K562 (cell line): ENCODE measurements around the gene UFC1. TPM values are rescaled to one million over a fixed set of nuclear protein-coding genes. Genes with fewer than 3 reads are reported as not detected.

Experiments used
- CCAR2 ChIP-seq: fragments of 200-400 bp; formaldehyde crosslinking; IDR thresholded peaks from 2 replicates; pipeline ENCODE4 v1.6.1; 2017; ENCODE audit warnings: mild to moderate bottlenecking, low read depth, low read length
- COPS2 ChIP-seq: fragments of 450-650 bp; conservative IDR thresholded peaks from 2 replicates; pipeline ENCODE4 v1.6.1; 2016; ENCODE audit warnings: mild to moderate bottlenecking, moderate library complexity
- FIP1L1 ChIP-seq: fragments of 200-400 bp; formaldehyde crosslinking; IDR thresholded peaks from 2 replicates; pipeline ENCODE4 v1.6.1; 2018; ENCODE audit warnings: mild to moderate bottlenecking, low read depth, low read length; ENCODE audit not compliant: poor library complexity, severe bottlenecking
- FOXK2 ChIP-seq, 2 experiments: fragments of 450-650 bp; IDR thresholded peaks in 1 of 2; conservative IDR thresholded peaks in 1 of 2; 2 replicates each; pipeline ENCODE4 v1.6.1; 2016; ENCODE audit warnings: low read depth in 2 of 2, mild to moderate bottlenecking in 1 of 2
- LARP7 ChIP-seq: fragments of 450-650 bp; IDR thresholded peaks from 2 replicates; pipeline ENCODE4 v1.6.1; 2016
- MBD2 ChIP-seq: sonication (generic); IDR thresholded peaks from 2 replicates; pipeline ENCODE4 v1.6.1; 2016; ENCODE audit warnings: low read depth, borderline replicate concordance
- MTA1 ChIP-seq: fragments of 450-650 bp; IDR thresholded peaks from 2 replicates; pipeline ENCODE4 v1.6.1; 2017; ENCODE audit warnings: borderline replicate concordance
- NONO ChIP-seq, 2 experiments: fragments of 200-400 bp in 1 of 2; fragments of 450-650 bp in 1 of 2; formaldehyde crosslinking in 1 of 2; IDR thresholded peaks; 2 replicates each; pipeline ENCODE4 v1.6.1; 2017; ENCODE audit warnings: low read depth in 2 of 2, mild to moderate bottlenecking in 2 of 2, moderate library complexity in 2 of 2, low read length in 1 of 2
- POLR2G ChIP-seq: fragments of 200-400 bp; formaldehyde crosslinking; IDR thresholded peaks from 2 replicates; pipeline ENCODE4 v1.6.1; 2017; ENCODE audit warnings: low read depth, mild to moderate bottlenecking, antibody characterized with exemption, low read length, moderate library complexity
- PPARD ChIP-seq: fragments of 250-450 bp; sonication (Bioruptor Pico); IDR thresholded peaks from 2 replicates; pipeline ENCODE4 v1.8.0; 2022; ENCODE audit warnings: inconsistent platforms, mild to moderate bottlenecking, moderate library complexity
- RBFOX2 ChIP-seq: fragments of 200-400 bp; formaldehyde crosslinking; IDR thresholded peaks from 2 replicates; pipeline ENCODE4 v1.6.1; 2017; ENCODE audit warnings: low read depth, mild to moderate bottlenecking, low read length, moderate library complexity
- RBM39 ChIP-seq: fragments of 200-400 bp; formaldehyde crosslinking; optimal IDR thresholded peaks from 2 replicates; pipeline ENCODE3; 2018; ENCODE audit warnings: low read depth, low read length
- STAG1 ChIP-seq: sonication (generic); formaldehyde crosslinking; IDR thresholded peaks from 2 replicates; pipeline ENCODE4 v1.5.0; 2020; ENCODE audit warnings: missing genetic modification reagents, borderline replicate concordance
- ZNF696 ChIP-seq: fragments of 250-450 bp; sonication (Bioruptor Pico); conservative IDR thresholded peaks from 2 replicates; pipeline ENCODE4 v1.4.0; 2020; ENCODE audit warnings: mild to moderate bottlenecking, moderate library complexity
- ZNF717 ChIP-seq: fragments of 250-450 bp; sonication (Bioruptor Pico); IDR thresholded peaks from 2 replicates; pipeline ENCODE4 v1.5.0; 2021
- polyA plus RNA-seq, 8 experiments: library from polyadenylated mRNA; depleted of rRNA in 4 of 8; stranded (reverse) in 5 of 8; unstranded in 3 of 8; fragments of >200 nt; fragmentation: Nextera tagmentation in 2 of 8; fragmentation: Illumina TruSeq in 1 of 8; extraction: Ambion mirVana in 2 of 8; extraction: Trizol in 1 of 8; gene quantifications; 2 replicates each; pipeline versions ENCODE4 v1.2.1 to v1.2.3, GENCODE V29; 2011 to 2014; ENCODE audit warnings: inconsistent platforms in 1 of 8, missing spikeins in 1 of 8
- total RNA-seq, 7 experiments: library from RNA; depleted of rRNA in 6 of 7; stranded (reverse); fragments of >200 nt in 6 of 7; fragmentation: Illumina TruSeq in 2 of 7; extraction: Trizol in 2 of 7; gene quantifications; 2 replicates each; pipeline versions ENCODE4 v1.2.1 to v1.2.3, GENCODE V29; 2011 to 2021; ENCODE audit warnings: low replicate concordance in 1 of 7
- TF ChIP-seq, protein P1 (sequence below), 3 experiments: IDR thresholded peaks in 2 of 3; conservative IDR thresholded peaks in 1 of 3; 2 replicates each; pipeline ENCODE4 v1.5.1; 2011 to 2012; ENCODE audit warnings: low read length in 3 of 3, mild to moderate bottlenecking in 3 of 3, control low read depth in 2 of 3, improper control_type of control experiment in 1 of 3, inconsistent platforms in 1 of 3, low read depth in 1 of 3, mixed read lengths in 1 of 3, moderate library complexity in 1 of 3; ENCODE audit not compliant: insufficient read depth in 2 of 3
- TF ChIP-seq, protein P2 (sequence below): fragments of 450-650 bp; IDR thresholded peaks from 2 replicates; pipeline ENCODE4 v1.6.1; 2017; ENCODE audit warnings: antibody characterized with exemption, mild to moderate bottlenecking
- TF ChIP-seq, protein P3 (sequence below): fragments of 250-450 bp; sonication (Bioruptor Pico); IDR thresholded peaks from 2 replicates; pipeline ENCODE4 v1.8.0; 2021; ENCODE audit warnings: borderline replicate concordance, mild to moderate bottlenecking, moderate library complexity; ENCODE audit not compliant: poor library complexity, severe bottlenecking

The UFC1 gene
- total and polyA plus RNA-seq, 9 of the 15 experiments (the other 6 are each of a cell fraction or from before 2014, with no cell fraction given) = 92.8 to 220 (median 161) TPM

DNA sequence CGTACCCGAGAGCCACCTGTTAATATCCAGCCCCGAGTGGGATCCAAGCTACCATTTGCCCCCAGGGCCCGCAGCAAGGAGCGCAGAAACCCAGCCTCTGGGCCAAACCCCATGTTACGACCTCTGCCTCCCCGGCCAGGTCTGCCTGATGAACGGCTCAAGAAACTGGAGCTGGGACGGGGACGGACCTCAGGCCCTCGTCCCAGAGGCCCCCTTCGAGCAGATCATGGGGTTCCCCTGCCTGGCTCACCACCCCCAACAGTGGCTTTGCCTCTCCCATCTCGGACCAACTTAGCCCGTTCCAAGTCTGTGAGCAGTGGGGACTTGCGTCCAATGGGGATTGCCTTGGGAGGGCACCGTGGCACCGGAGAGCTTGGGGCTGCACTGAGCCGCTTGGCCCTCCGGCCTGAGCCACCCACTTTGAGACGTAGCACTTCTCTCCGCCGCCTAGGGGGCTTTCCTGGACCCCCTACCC is 6.9 kb downstream of the UFC1 start (continued):
- no peak for TF ChIP-seq LARP7
- TF ChIP-seq, protein P1, sequence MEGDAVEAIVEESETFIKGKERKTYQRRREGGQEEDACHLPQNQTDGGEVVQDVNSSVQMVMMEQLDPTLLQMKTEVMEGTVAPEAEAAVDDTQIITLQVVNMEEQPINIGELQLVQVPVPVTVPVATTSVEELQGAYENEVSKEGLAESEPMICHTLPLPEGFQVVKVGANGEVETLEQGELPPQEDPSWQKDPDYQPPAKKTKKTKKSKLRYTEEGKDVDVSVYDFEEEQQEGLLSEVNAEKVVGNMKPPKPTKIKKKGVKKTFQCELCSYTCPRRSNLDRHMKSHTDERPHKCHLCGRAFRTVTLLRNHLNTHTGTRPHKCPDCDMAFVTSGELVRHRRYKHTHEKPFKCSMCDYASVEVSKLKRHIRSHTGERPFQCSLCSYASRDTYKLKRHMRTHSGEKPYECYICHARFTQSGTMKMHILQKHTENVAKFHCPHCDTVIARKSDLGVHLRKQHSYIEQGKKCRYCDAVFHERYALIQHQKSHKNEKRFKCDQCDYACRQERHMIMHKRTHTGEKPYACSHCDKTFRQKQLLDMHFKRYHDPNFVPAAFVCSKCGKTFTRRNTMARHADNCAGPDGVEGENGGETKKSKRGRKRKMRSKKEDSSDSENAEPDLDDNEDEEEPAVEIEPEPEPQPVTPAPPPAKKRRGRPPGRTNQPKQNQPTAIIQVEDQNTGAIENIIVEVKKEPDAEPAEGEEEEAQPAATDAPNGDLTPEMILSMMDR (IDR thresholded peaks at IDR 0.05 in 2 of 3, conservative IDR thresholded peaks at IDR 0.05 in 1 of 3; ENCODE audit: insufficient read depth in 2 of 3, low read depth in 1 of 3, low read length in 3 of 3) = no peak
- peak; percentile 48; the same call in 1 of the 2 replicates for TF ChIP-seq RBFOX2
- TF ChIP-seq NONO (IDR thresholded peaks at IDR 0.05; ENCODE audit: low read depth in 2 of 2, low read length in 1 of 2) = peak in 1 of 2 experiments; percentile 92; a peak in 2 of 4 replicates
- TF ChIP-seq COPS2 = no peak
- peak; percentile 47; the same call in 1 of the 2 replicates for TF ChIP-seq POLR2G
- TF ChIP-seq ZNF696 (CRISPR knock-in tag) = no peak
- no peak for TF ChIP-seq CCAR2
- TF ChIP-seq MTA1 = no peak
- TF ChIP-seq MBD2 = no peak
- TF ChIP-seq ZNF717 (CRISPR knock-in tag) = no peak
- no peak for TF ChIP-seq FIP1L1
- TF ChIP-seq, protein P2, sequence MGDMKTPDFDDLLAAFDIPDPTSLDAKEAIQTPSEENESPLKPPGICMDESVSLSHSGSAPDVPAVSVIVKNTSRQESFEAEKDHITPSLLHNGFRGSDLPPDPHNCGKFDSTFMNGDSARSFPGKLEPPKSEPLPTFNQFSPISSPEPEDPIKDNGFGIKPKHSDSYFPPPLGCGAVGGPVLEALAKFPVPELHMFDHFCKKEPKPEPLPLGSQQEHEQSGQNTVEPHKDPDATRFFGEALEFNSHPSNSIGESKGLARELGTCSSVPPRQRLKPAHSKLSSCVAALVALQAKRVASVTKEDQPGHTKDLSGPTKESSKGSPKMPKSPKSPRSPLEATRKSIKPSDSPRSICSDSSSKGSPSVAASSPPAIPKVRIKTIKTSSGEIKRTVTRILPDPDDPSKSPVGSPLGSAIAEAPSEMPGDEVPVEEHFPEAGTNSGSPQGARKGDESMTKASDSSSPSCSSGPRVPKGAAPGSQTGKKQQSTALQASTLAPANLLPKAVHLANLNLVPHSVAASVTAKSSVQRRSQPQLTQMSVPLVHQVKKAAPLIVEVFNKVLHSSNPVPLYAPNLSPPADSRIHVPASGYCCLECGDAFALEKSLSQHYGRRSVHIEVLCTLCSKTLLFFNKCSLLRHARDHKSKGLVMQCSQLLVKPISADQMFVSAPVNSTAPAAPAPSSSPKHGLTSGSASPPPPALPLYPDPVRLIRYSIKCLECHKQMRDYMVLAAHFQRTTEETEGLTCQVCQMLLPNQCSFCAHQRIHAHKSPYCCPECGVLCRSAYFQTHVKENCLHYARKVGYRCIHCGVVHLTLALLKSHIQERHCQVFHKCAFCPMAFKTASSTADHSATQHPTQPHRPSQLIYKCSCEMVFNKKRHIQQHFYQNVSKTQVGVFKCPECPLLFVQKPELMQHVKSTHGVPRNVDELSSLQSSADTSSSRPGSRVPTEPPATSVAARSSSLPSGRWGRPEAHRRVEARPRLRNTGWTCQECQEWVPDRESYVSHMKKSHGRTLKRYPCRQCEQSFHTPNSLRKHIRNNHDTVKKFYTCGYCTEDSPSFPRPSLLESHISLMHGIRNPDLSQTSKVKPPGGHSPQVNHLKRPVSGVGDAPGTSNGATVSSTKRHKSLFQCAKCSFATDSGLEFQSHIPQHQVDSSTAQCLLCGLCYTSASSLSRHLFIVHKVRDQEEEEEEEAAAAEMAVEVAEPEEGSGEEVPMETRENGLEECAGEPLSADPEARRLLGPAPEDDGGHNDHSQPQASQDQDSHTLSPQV = no peak
- no peak for TF ChIP-seq PPARD (CRISPR knock-in tag)
- TF ChIP-seq, protein P3, sequence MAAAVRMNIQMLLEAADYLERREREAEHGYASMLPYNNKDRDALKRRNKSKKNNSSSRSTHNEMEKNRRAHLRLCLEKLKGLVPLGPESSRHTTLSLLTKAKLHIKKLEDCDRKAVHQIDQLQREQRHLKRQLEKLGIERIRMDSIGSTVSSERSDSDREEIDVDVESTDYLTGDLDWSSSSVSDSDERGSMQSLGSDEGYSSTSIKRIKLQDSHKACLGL (CRISPR knock-in tag) = no peak
- TF ChIP-seq FOXK2 (conservative IDR thresholded peaks at IDR 0.05 in 1 of 2, IDR thresholded peaks at IDR 0.05 in 1 of 2; ENCODE audit: low read depth in 2 of 2) = peak in 1 of 2 experiments; percentile 53; a peak in 2 of 4 replicates
- no peak for TF ChIP-seq RBM39
- TF ChIP-seq STAG1 (CRISPR knock-in tag) = 0 out of 2 replicates have a peak, but pooled peaks have one; percentile 12
